Suprapubic skin (tissue), 4 donors: Measurements from ENCODE around the gene LYL1. TPM values are rescaled to one million over a fixed set of nuclear protein-coding genes. Genes with fewer than 3 reads are reported as not detected.

ENCODE experiments used
- DNase-seq, 2 donors: peaks; one replicate each; pipeline ENCODE4 v3.0.0-alpha.2; 2019; ENCODE audit warnings: low spot score in 2 of 2
- H3K27ac ChIP-seq: fragments of 200-600 bp; sonication (generic); one replicate; pipeline ENCODE4 v1.5.1; 2019
- H3K27me3 ChIP-seq: fragments of 200-600 bp; sonication (generic); one replicate; pipeline ENCODE4 v1.5.1; 2019
- H3K36me3 ChIP-seq: fragments of 200-600 bp; sonication (generic); one replicate; pipeline ENCODE4 v1.5.1; 2019
- H3K4me1 ChIP-seq: fragments of 200-600 bp; sonication (generic); one replicate; pipeline ENCODE4 v1.5.1; 2019
- H3K4me3 ChIP-seq: fragments of 200-600 bp; sonication (generic); one replicate; pipeline ENCODE4 v1.5.1; 2019; ENCODE audit warnings: mild to moderate bottlenecking
- H3K9me3 ChIP-seq: fragments of 200-600 bp; sonication (generic); one replicate; pipeline ENCODE4 v1.5.1; 2019
- EP300 ChIP-seq: sonication (generic); formaldehyde crosslinking; IDR thresholded peaks from one replicate; pipeline ENCODE4 v1.6.1; 2017; ENCODE audit warnings: antibody characterized with exemption
- POLR2A ChIP-seq, 2 donors: fragments of 450-650 bp; IDR thresholded peaks; one replicate each; pipeline ENCODE4 v1.6.1; 2017; ENCODE audit warnings: antibody characterized with exemption in 2 of 2, mild to moderate bottlenecking in 2 of 2, moderate library complexity in 2 of 2
- POLR2AphosphoS5 ChIP-seq, 3 donors: sonication (generic); formaldehyde crosslinking; IDR thresholded peaks; one replicate each; pipeline ENCODE4 v1.6.1; 2017; ENCODE audit warnings: antibody characterized with exemption in 3 of 3
- WGBS: methylation state at CpG from one replicate; pipeline ENCODE4 v1.1.5; 2018; 5-methylcytosine and 5-hydroxymethylcytosine counted together
- total RNA-seq, 4 donors: library from RNA; depleted of rRNA; stranded (reverse); fragments of >200 nt; gene quantifications; one replicate each; pipeline ENCODE4 v1.1.0, GENCODE V29; 2016
- TF ChIP-seq, protein P1 (sequence below), 2 donors: fragments of 200-600 bp in 1 of 2; fragments of 450-650 bp in 1 of 2; sonication (generic) in 1 of 2; IDR thresholded peaks; one replicate each; pipeline ENCODE4 v1.5.1; 2016 to 2019; ENCODE audit warnings: antibody characterized with exemption in 2 of 2, mild to moderate bottlenecking in 1 of 2, moderate library complexity in 1 of 2

The LYL1 gene
- total RNA-seq = 1 to 10 TPM; 1.5 to 2.7 (median 2.2) TPM

DNA sequence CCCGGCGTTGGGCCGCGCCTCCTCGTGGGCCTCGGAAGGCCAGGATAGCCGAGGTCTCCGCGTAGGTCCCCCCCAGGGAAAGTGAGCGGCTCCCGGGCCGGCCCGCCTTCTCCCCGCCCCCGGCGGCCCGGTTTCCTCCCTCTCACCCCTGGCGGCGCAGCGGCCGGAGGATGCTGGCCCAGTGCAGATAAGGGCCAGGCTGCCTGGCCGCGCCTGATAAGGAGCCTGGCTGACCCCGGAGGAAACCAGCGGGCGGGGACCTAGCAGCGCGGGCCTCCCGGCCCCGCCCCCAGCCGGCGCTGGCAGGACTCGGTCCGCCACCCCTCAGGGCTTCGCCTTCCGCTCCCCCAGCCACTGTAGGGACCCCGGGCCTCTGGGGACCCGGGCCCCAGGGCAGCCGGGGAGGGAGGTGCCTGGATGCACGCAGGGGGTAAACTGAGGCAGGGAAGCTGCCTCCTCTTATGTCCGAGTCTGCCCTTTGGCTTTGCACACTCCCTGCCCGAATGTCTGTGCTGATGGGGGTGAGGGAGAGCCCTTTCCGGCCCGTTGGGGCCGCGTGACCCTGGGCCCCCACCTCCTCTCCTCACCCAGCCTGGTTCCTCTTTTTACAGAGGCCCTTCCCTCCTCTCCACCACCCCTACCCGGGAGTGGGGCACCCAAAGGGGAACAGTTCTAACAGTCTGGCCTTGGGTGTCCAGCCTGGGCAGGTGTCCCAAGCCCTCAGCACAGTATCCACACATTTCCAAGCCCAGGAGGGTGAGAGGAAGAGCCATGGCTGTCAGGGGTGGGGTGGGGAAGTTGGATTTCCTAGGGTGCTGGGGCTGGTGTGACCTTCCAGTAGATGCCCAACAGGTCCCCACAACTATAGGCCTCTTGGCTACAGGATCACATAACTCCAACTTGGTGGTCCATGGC lies at the start of gene LYL1:
Gene LYL1 (minus strand): TSS at position 193 of the 915 bp plus-strand sequence. CDS start 1,687 bp downstream, outside the sequence.
- H3K36me3 ChIP-seq = peaks cover 7% of the 10 kb centered on the region
- 4% methylated on average over 4 of the region's 47 CpGs for WGBS
- H3K4me3 ChIP-seq = peak within 1 kb of the TSS; percentile 53
- peak within 1 kb of the TSS; percentile 71 for H3K27ac ChIP-seq
- TF ChIP-seq EP300 (no peak), POLR2AphosphoS5 (IDR thresholded peaks at IDR 0.05) (peak in 2 of 3 donors; percentile 56 to 73)
- no peaks in the 10 kb centered on the region for H3K27me3 ChIP-seq
- H3K4me1 ChIP-seq = peaks cover 51% of the 10 kb centered on the region
- DNase-seq = no peak
- no peaks in the 10 kb centered on the region for H3K9me3 ChIP-seq

DNA sequence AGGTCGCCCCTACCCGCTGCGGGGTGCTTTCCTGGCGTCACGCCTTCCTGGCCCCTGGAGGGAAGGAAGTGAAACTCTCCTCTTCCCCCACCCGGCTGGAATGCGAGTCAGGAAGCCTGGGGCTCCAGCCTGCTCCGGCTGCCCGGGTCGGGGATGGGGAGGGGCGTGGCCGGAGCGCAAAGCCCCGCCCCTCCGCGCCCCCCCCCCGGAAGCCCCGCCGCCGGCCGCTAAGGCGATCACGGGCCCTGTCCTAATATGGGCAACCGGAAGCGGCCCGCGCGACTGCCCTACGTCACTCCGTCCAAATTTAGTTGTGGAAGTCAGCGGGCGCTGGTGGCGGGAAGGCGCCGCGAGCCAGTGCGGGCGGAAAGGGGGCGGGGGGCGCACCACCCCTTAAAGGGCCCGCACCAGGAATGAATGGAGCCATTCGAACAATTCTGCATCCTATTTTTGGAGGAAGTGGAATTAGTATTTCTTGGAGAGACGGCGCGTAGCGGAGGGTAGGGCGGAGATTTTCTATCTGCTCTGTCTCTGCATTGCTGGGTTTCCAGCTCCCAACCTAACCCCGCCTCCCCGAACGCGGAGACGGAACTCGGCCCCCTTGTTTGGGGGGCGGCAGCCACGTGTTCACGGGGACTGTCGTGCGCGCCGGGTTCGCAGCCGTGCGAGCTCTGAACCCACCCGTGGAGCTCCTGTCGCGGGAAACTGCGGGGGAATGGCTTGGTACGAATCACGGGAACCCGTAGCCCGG lies 49.1 kb upstream of the LYL1 start:
- H3K4me1 ChIP-seq = peaks cover 40% of the 10 kb centered on the region
- peak overlapping the region; percentile 79 for H3K4me3 ChIP-seq
- peak overlapping the region; percentile 97 for H3K27ac ChIP-seq
- peak; percentile 99 for DNase-seq
- TF ChIP-seq POLR2A (IDR thresholded peaks at IDR 0.05) (peak; percentile 67 to 86), POLR2AphosphoS5 (IDR thresholded peaks at IDR 0.05) (peak in 1 of 3 donors; percentile 61)
- TF ChIP-seq, protein P1, sequence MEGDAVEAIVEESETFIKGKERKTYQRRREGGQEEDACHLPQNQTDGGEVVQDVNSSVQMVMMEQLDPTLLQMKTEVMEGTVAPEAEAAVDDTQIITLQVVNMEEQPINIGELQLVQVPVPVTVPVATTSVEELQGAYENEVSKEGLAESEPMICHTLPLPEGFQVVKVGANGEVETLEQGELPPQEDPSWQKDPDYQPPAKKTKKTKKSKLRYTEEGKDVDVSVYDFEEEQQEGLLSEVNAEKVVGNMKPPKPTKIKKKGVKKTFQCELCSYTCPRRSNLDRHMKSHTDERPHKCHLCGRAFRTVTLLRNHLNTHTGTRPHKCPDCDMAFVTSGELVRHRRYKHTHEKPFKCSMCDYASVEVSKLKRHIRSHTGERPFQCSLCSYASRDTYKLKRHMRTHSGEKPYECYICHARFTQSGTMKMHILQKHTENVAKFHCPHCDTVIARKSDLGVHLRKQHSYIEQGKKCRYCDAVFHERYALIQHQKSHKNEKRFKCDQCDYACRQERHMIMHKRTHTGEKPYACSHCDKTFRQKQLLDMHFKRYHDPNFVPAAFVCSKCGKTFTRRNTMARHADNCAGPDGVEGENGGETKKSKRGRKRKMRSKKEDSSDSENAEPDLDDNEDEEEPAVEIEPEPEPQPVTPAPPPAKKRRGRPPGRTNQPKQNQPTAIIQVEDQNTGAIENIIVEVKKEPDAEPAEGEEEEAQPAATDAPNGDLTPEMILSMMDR (IDR thresholded peaks at IDR 0.05) = no peak
- no peaks in the 10 kb centered on the region for H3K36me3 ChIP-seq
- no peaks in the 10 kb centered on the region for H3K9me3 ChIP-seq
- WGBS = under 1% methylated on average over 50 of the region's 71 CpGs
- no peaks in the 10 kb centered on the region for H3K27me3 ChIP-seq

DNA sequence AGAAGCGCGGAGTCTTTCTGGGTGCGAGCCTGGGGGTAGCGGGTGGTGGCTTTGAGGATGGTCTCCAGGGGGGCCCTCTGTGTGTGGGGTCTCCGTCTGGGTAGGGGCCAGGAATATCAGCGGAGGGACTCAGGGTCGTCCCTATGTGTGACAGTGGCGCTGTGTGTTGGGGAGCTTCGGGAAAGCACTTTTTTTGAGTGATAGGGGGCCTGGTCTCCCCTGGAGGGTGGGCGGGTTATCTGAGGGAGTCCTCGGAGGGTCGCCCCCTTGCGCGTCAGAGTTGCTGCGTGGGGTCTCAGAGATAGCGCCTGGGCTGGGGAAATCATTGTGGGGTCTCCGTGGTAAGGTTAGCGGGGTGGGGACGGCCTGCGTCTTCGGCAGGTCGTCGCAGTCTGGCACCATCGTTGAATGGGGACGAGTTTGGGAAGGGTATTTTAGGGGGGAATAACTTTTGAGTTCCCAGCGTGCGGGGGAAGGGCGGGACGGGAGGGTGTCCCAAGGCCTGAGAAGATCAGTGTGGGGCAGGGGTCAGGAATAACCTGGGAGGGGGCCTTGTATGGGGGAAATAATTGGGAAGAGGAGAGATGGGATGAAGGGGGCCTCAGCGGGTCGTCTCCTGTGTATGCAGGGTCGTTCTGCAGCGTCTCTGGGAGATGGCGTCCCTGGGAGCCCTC lies 48.4 kb upstream of the LYL1 start:
- no peaks in the 10 kb centered on the region for H3K9me3 ChIP-seq
- WGBS = 0% methylated on average over 31 of the region's 34 CpGs
- peaks cover 35% of the 10 kb centered on the region for H3K4me1 ChIP-seq
- peak overlapping the region; percentile 79 for H3K4me3 ChIP-seq
- no peaks in the 10 kb centered on the region for H3K36me3 ChIP-seq
- H3K27me3 ChIP-seq = no peaks in the 10 kb centered on the region
- H3K27ac ChIP-seq = peak overlapping the region; percentile 97
- peak in 1 of 2 donors; percentile 83 for DNase-seq
- TF ChIP-seq POLR2A (IDR thresholded peaks at IDR 0.05) (no peak), POLR2AphosphoS5 (IDR thresholded peaks at IDR 0.05) (no peak), EP300 (no peak)
- TF ChIP-seq, protein P1 (IDR thresholded peaks at IDR 0.05) = no peak

DNA sequence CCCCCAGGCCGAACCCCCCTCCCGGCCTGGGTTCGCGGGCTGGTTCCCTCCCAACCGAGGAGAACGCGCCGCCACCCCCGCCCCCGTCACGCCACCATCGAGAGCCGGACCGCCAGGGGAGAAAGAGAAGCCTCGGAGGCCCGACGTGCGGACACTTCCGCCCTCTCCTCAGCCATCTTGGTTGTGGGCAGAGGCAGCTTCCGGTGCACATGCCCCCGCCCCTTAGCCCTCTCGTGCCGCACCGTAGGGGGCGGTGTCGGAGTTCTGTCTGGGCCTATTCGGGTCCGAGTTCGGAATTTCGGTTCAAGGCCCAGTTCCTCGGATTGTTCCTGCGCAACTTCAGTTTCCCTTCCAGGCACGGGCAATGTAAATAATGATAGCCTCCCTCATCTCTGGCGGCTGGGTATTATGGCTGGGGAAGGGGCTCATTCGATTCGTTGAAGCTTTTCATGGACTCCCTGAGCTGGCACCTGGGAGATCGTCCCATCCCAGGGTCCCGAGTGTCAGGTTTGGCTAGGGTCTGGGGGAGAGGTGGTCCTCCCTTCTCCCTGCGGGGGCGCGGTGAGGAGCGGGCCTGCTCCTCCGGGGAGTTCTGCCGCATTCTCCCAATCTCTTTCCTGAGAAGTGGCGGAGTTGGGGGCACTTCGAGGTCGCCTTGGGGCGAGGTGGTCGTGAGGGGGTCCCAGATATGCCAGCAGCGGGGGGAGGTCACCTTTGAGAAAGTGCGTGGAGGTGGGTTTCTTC lies 47.7 kb upstream of the LYL1 start, which contains the start of the genes IER2 and STX10:
Gene IER2 (plus strand): TSS at position 225 of the 744 bp plus-strand sequence. CDS start 2,776 bp downstream, outside the sequence.
Gene STX10 (minus strand): TSS at position 189 of the 744 bp plus-strand sequence. CDS start 202 bp downstream, outside the sequence.
- no peaks in the 10 kb centered on the region for H3K27me3 ChIP-seq
- DNase-seq = peak; percentile 98 to 99
- H3K4me3 ChIP-seq = peak within 1 kb of the TSS; percentile 79
- no peaks in the 10 kb centered on the region for H3K9me3 ChIP-seq
- peaks cover 3% of the 10 kb centered on the region for H3K36me3 ChIP-seq
- TF ChIP-seq EP300 (no peak), POLR2AphosphoS5 (IDR thresholded peaks at IDR 0.05) (peak; percentile 90 to 95 (median 91)), POLR2A (IDR thresholded peaks at IDR 0.05) (peak in 1 of 2 donors; percentile 72)
- TF ChIP-seq, protein P1 (IDR thresholded peaks at IDR 0.05) = peak; percentile 24 to 63
- peak within 1 kb of the TSS; percentile 97 for H3K27ac ChIP-seq
- H3K4me1 ChIP-seq = peaks cover 28% of the 10 kb centered on the region
- 0% methylated on average over 10 of the region's 51 CpGs for WGBS
